GM15510 (cell line): ENCODE results near the gene STXBP4.

Source experiments
- POLR2A ChIP-seq: IDR thresholded peaks from 3 replicates; pipeline ENCODE4 v1.6.1; 2011; ENCODE audit warnings: borderline replicate concordance; ENCODE audit not compliant: insufficient read length; ENCODE audit errors: extremely low read depth

Gene STXBP4

DNA sequence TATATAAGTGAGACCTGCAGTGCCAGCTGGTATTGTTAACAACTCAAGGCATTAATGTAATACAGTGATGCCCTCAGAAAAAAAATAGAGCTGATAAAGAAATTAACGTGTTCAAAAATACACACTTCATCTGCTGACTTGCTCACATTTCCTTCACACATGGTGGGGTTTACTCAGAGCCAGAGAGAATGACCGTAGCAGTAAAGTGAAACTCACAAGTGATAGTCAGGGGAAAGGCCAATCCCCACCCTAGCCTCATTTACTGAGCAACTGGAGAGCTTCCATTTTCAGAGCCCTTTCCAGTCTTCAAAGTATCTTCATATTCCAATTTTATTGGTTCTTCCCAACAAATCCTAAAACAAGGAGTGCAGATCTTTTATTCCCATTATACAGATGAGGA is 222.2 kb downstream of the STXBP4 start:
- no peak for TF ChIP-seq POLR2A

GRCh38 chr17:55198690-55199370 is 230.3 kb downstream of the STXBP4 start:
- TF ChIP-seq POLR2A, result no peak

DNA sequence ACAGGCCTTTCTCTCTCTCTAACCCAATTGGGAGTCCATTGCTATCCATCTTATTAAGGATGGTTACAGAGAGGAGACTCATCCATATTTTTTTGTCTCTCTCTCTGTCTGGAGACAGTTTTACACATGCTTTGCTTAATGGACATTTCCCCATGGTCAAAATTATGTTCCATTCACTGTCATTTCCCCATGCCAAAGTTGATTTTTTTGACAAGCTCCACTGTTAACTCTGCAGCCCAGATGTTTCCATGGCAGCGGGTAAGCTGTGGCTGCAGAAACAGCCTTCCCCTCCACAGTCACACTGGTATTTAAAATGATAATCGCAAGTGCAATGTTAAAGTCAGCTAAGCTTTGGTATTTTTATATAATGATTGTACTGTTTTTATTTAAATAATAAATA is 232.3 kb downstream of the STXBP4 start:
- no peak for TF ChIP-seq POLR2A

DNA sequence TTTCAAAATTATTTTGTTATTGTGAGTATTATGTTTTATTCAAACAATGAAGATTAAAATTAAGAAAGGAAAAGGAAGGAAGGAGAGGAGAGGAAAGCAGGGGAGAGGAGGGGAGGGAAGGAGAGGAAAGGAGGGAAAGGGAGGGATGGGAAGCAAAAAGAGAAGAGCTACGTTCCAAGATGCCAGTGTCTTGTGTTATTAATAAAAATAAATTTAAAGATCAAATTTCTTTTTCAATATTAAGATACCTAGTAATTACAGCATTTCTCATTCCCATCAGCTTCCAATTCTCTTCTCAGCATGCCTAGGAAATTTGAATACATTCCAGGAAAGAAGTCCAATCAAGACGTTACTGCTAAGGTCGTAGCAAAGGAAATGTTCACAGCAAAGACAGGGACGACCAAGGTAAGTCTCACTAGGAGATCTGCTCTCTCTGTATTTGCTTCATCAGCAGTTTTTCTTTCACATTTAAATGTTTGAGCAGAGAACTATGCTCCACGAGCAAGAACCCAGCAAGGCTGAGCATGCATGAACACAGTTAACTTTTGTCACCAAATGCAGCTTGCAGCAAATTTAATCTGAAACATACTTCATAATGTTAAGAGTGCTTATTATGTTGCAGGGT is 232.9 kb downstream of the STXBP4 start:
- TF ChIP-seq POLR2A, result no peak

DNA sequence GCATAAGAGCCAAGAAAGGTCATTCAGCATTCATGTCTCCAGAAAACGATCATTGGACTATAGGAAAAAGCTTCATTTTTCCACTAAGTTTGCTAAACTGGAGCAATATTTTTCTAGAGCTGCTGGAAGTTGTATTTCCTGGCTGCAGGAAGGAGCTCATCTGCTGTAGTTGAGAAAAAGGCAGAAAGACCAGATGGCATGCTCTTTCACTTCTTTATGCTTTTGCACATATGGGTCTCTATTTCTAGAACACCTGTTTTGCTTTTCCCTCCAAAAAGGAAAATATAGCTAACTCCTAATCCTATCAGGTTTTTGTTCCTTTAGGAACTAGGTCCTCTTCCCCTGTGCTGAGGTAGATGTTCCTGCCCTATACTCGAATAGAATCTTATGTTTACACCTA is 234.3 kb downstream of the STXBP4 start:
- TF ChIP-seq POLR2A, result no peak

GRCh38 chr17:55208078-55208812 is 239.7 kb downstream of the STXBP4 start:
- no peak for TF ChIP-seq POLR2A

GRCh38 chr17:55210292-55210691 is 241.7 kb downstream of the STXBP4 start:
- no peak for TF ChIP-seq POLR2A

GRCh38 chr17:55212880-55213279 is 244.3 kb downstream of the STXBP4 start:
- TF ChIP-seq POLR2A, result no peak

DNA sequence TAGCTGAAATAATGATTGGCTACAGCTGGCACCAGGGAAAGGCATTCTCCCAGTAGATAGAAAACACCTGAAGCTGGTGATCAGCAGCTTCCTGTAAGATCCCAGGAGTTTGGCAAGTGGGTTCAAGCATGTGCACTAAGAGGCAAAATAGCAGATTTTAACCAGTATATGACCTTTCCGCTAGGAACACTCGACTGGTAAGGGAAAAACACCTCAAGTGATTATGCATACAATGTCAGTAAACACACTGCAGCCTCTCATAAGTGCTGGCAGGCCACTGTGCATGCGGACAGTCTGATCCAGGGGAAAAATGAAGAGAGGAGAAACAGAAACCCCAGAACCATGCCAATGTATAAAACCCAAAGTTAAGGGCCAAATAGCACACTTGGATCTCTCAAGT is 247.1 kb downstream of the STXBP4 start:
- no peak for TF ChIP-seq POLR2A

DNA sequence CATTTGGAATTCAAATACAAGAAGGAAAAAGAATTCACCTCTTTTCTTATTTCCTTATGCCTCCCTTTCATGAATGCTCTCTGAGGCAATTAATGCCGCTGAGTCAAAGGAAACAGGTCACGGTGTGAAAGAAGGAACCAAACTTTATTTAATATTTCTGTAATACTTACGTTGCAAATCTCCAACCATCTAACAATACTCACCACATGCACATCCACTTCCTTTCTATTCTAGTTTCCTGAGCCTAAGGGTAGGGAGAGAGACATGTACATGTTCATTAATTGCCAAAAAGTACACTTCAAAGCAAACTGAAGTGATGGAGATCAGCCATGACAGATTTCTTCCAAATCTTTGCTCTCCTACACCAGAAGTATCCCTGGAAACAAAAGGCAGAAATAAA is 248.3 kb downstream of the STXBP4 start:
- no peak for TF ChIP-seq POLR2A

GRCh38 chr17:55219459-55219858 is 250.9 kb downstream of the STXBP4 start:
- no peak for TF ChIP-seq POLR2A

DNA sequence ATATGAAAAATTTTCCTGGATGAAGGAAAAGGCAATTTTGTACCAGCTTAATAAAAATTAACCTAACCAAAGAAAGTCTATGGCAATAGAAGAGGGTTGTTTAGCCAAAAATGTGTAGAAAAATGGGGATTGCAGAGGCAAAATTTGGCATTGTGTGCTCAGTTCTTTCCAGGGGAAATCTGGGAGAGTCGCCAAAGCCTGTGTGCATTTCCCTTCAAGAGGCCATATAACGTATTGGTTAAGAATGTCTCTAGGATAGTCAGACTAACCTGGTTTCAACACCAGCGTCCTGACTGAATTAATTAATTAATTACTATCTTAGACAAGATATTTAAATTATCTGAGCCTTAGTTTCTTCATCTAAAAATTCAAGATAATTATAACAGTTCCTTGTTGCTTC is 251.4 kb downstream of the STXBP4 start:
- no peak for TF ChIP-seq POLR2A
